Measurements from ENCODE around the gene TCF15.
A peak's percentile ranks its signal among the peaks of the same experiment; 100 is the strongest.
"Not testable (repeated sequence)": the region's sequence is repeated elsewhere in the genome, so short reads cannot be mapped to it uniquely, and the experiment has no call there.

TCF15 gene

GRCh38 chr20:578940-579690, 31.0 kb downstream of the TCF15 start:
- not testable (repeated sequence) for DNase-seq (ENCODE audit: low spot score)

- DNase-seq (ENCODE audit: low spot score) = peak; percentile 22
Observed at GRCh38 chr20:577167-577791, 32.8 kb downstream of the TCF15 start.

GRCh38 chr20:576156-576555, 34.0 kb downstream of the TCF15 start:
- peak; percentile 8 for DNase-seq (ENCODE audit: low spot score)

- DNase-seq (ENCODE audit: low spot score) = no peak
Observed at GRCh38 chr20:575230-575629, 34.9 kb downstream of the TCF15 start.

DNA sequence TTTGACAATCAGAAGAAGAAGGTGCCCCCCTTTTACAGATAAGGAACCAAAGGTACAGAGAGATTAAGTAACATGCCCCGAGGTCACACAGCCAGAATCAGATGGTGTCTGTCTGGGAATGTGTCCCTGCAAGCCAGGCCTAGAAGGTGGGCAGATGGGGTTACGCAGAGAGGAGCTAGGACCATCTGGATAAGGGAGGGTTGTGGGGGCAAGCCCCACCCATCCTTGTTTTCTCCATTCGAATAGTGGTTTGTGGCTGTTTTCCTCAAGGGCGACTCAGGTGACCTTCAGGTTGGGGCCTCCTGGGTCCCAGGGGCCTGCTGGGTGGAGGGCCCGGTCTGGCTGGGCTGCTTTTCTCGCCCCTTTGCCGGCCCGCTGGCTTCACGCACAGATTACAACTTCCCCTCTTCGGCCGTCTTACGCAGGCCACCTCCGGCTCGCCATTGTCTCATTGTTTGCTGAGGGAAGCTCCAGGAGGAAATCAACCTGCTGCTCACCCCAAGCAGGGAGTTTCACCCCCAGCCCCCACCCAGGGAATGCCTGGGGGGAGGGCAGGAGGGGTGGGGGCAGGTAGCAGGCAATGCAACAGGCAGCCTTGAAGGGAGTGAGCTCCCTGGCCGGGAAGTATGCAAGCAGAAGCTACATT, 35.7 kb downstream of the TCF15 start:
- DNase-seq (ENCODE audit: low spot score) = no peak

- DNase-seq (ENCODE audit: low spot score) = no peak
Observed at GRCh38 chr20:573414-574296, 36.5 kb downstream of the TCF15 start.

DNA sequence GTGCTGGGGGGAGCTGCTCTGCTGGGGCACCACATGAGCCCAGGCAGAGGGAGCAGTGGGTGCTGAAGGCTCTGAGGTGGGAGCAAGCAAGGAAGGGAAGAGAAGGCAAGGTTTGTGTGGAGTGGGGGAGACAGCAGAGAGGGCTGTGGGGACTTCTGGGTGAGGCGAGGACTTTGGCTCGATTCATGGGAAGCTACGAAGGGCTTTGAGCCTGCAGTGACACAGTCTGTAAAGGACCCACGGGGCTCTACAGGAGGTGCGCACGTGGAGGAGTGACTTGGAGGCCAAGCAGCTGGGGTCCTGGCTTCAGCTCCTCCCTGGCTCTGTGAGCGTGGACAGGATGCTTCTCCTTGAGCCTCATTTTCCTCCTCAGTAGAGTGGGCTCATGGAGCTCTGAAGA, 37.4 kb downstream of the TCF15 start:
- DNase-seq (ENCODE audit: low spot score) = no peak

GRCh38 chr20:571754-572441, 38.2 kb downstream of the TCF15 start:
- DNase-seq (ENCODE audit: low spot score) = no peak

GRCh38 chr20:568673-569415, 41.3 kb downstream of the TCF15 start:
- DNase-seq (ENCODE audit: low spot score) = no peak

DNA sequence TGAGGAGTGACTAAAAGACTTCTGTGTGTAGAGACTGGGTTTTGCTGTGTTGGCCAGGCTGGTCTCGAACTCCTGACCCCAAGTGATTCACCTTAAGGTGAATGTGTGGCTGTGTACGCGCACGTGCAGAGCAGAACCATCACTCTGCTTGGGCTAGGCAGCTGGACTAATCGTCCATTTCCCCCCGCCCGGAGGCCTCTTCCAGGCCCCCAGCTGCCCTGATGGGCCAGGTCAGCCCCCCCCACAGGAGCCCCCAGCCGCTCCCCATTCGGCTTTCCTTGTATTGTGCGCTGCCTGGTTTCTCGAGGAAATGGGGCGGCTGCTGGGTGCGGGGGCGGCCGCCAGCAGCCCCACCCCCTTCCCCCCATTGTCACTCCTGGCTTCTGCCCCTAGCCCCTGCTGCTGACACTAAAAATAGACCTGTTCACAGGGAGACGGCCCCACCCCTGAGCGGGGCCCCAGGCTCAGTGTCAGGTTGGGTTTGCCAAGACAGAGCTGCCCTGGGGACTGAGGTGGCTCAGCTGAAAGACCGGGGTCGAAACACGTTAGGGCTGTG, 41.9 kb downstream of the TCF15 start:
- no peak for DNase-seq (ENCODE audit: low spot score)

DNA sequence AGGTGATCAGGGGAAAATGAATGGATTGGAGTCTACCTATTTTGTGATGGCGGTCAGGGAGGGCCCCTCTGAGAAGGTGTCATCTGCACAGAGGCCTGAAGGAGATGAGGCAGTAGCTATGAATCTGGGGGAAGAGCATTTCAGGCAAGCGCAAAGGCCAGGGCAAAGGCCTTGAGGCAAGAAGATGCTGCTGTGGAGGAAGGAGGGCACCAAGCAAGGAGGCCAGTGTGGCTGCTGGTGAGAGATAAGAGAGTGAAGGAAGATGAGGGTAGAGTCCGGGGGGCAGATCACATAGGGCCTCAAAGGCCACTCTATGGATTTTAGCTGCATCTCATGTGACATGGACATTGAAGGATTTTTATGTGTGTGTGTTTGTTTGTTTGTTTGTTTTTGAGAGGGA, 45.9 kb downstream of the TCF15 start:
- no peak for DNase-seq (ENCODE audit: low spot score)

GRCh38 chr20:563187-563586, 46.9 kb downstream of the TCF15 start:
- no peak for DNase-seq (ENCODE audit: low spot score)

GRCh38 chr20:562232-562897, 47.7 kb downstream of the TCF15 start:
- no peak for DNase-seq (ENCODE audit: low spot score)

DNA sequence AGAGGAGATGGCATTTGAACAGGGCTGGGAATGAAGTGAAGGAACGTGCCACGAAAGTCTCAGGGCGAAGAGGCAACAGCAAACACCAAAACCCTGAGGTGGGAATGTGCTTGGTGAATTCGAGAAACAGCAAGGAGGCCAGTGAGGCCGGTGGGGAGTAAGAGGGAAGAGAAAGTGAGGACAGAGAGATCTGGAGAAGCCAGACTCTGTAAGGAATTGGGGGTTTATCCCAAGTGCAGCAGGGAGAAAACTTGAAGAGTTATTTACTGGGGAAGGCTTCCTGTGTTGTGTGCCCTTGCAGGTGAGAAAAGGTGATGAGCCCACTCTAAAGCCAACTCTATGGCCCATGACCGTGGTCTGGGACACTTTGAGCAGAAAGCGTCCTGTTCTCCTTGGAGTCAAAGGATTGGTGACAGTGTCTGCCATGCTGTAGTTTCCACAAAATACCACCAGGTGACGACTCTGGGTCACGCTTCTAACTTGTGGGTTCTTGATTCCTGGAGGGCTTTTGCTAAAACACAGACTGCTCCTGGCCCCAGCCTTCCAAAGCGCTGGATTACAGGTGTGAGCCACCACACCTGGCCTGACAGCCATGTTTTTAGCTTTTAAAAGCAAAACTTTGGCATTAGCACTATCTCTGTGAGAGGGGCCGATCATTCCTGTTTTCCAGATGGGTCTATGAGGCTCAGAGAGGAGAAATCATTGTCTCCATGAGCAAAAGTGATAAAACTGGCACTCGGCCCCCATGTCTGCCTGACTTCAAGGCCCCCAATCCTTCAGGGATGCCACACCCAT, 48.5 kb downstream of the TCF15 start:
- DNase-seq (ENCODE audit: low spot score) = peak; percentile 65

DNA sequence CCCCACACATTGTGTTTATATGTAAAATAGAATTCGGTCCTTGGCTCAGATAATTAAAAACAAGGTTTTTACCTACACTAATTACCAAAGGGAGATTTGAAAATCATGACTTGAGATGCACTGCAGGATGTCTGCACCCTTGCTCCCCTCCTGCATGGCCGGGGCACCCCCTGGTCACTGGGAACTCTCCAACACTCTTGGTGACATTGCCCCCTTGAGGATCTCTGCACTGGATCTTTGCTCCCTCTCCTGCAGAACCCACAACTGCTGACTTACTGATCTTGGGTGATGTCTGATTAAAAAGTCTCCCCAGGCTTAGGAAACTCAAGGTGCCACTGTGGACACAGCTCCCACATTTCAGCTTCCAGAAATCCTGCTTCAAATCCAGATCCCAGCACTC, 49.4 kb downstream of the TCF15 start:
- no peak for DNase-seq (ENCODE audit: low spot score)

- no peak for DNase-seq (ENCODE audit: low spot score)
Observed at GRCh38 chr20:558117-558516, 52.0 kb downstream of the TCF15 start.

- no peak for DNase-seq (ENCODE audit: low spot score)
Observed at GRCh38 chr20:556984-557383, 53.1 kb downstream of the TCF15 start.

GRCh38 chr20:555976-556385, 54.1 kb downstream of the TCF15 start:
- no peak for DNase-seq (ENCODE audit: low spot score)

Data from hematopoietic multipotent progenitor cell treated with erythropoietin and hydrocortisone succinate and interleukin-3 and kit ligand, for 15 days (in vitro differentiated cells).